ENCODE data around the gene MATCAP1. TPM values are rescaled to one million over a fixed set of nuclear protein-coding genes. Genes with fewer than 3 reads are reported as not detected.
A peak's percentile ranks its signal among the peaks of the same experiment; 100 is the strongest.

The MATCAP1 gene
- total and polyA plus RNA-seq, 2 of the 13 experiments (the other 11 are each of a cell fraction or from before 2014, with no cell fraction given): 11.2 to 24.5 TPM

GRCh38 chr16:67177743-67178699, 5.7 kb downstream of the MATCAP1 start (continued):
- TF ChIP-seq HDAC1 (CRISPR knock-in tag; IDR thresholded peaks at IDR 0.05) (peak; percentile 59; the same call in 1 of the 2 replicates), ZBTB42 (CRISPR knock-in tag; IDR thresholded peaks at IDR 0.05) (no peak), ZNF282 (IDR thresholded peaks at IDR 0.05; ENCODE audit: partially characterized antibody) (no peak), KLF12 (CRISPR knock-in tag; IDR thresholded peaks at IDR 0.05; ENCODE audit: borderline replicate concordance) (no peak), ZZZ3 (CRISPR knock-in tag; IDR thresholded peaks at IDR 0.05; ENCODE audit: borderline replicate concordance) (peak; percentile 65; the same call in 1 of the 2 replicates), TAF1 (CRISPR knock-in tag; IDR thresholded peaks at IDR 0.05) (peak; percentile 44; the same call in 1 of the 2 replicates), REPIN1 (CRISPR knock-in tag; IDR thresholded peaks at IDR 0.05; ENCODE audit: borderline replicate concordance, low read depth) (peak; percentile 46; the same call in 1 of the 2 replicates), SNRNP70 (IDR thresholded peaks at IDR 0.05; ENCODE audit: low read depth, low read length) (no peak), GPN1 (CRISPR knock-in tag; IDR thresholded peaks at IDR 0.05; ENCODE audit: borderline replicate concordance) (no peak; the same call in 1 of the 2 replicates), ZNF101 (CRISPR knock-in tag; IDR thresholded peaks at IDR 0.05; ENCODE audit: borderline replicate concordance, low read depth) (no peak; the same call in 1 of the 2 replicates), CERS6 (CRISPR knock-in tag; IDR thresholded peaks at IDR 0.05) (no peak), ZBTB38 (CRISPR knock-in tag; IDR thresholded peaks at IDR 0.05) (peak; percentile 77), SAP130 (CRISPR knock-in tag; IDR thresholded peaks at IDR 0.05; ENCODE audit: low read depth) (peak; percentile 80), EZH2 (conservative IDR thresholded peaks at IDR 0.05; ENCODE audit: low read depth, low read length) (no peak), CHD4 (IDR thresholded peaks at IDR 0.05; ENCODE audit: borderline replicate concordance, low read length) (no peak)
- TF ChIP-seq, protein P1, sequence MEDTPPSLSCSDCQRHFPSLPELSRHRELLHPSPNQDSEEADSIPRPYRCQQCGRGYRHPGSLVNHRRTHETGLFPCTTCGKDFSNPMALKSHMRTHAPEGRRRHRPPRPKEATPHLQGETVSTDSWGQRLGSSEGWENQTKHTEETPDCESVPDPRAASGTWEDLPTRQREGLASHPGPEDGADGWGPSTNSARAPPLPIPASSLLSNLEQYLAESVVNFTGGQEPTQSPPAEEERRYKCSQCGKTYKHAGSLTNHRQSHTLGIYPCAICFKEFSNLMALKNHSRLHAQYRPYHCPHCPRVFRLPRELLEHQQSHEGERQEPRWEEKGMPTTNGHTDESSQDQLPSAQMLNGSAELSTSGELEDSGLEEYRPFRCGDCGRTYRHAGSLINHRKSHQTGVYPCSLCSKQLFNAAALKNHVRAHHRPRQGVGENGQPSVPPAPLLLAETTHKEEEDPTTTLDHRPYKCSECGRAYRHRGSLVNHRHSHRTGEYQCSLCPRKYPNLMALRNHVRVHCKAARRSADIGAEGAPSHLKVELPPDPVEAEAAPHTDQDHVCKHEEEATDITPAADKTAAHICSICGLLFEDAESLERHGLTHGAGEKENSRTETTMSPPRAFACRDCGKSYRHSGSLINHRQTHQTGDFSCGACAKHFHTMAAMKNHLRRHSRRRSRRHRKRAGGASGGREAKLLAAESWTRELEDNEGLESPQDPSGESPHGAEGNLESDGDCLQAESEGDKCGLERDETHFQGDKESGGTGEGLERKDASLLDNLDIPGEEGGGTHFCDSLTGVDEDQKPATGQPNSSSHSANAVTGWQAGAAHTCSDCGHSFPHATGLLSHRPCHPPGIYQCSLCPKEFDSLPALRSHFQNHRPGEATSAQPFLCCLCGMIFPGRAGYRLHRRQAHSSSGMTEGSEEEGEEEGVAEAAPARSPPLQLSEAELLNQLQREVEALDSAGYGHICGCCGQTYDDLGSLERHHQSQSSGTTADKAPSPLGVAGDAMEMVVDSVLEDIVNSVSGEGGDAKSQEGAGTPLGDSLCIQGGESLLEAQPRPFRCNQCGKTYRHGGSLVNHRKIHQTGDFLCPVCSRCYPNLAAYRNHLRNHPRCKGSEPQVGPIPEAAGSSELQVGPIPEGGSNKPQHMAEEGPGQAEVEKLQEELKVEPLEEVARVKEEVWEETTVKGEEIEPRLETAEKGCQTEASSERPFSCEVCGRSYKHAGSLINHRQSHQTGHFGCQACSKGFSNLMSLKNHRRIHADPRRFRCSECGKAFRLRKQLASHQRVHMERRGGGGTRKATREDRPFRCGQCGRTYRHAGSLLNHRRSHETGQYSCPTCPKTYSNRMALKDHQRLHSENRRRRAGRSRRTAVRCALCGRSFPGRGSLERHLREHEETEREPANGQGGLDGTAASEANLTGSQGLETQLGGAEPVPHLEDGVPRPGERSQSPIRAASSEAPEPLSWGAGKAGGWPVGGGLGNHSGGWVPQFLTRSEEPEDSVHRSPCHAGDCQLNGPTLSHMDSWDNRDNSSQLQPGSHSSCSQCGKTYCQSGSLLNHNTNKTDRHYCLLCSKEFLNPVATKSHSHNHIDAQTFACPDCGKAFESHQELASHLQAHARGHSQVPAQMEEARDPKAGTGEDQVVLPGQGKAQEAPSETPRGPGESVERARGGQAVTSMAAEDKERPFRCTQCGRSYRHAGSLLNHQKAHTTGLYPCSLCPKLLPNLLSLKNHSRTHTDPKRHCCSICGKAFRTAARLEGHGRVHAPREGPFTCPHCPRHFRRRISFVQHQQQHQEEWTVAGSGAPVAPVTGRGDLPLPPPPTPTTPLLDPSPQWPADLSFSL (CRISPR knock-in tag; IDR thresholded peaks at IDR 0.05): no peak
- TF ChIP-seq, protein P2, sequence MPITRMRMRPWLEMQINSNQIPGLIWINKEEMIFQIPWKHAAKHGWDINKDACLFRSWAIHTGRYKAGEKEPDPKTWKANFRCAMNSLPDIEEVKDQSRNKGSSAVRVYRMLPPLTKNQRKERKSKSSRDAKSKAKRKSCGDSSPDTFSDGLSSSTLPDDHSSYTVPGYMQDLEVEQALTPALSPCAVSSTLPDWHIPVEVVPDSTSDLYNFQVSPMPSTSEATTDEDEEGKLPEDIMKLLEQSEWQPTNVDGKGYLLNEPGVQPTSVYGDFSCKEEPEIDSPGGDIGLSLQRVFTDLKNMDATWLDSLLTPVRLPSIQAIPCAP (CRISPR knock-in tag; IDR thresholded peaks at IDR 0.05; ENCODE audit: low read depth): no peak
- TF ChIP-seq, protein P3, sequence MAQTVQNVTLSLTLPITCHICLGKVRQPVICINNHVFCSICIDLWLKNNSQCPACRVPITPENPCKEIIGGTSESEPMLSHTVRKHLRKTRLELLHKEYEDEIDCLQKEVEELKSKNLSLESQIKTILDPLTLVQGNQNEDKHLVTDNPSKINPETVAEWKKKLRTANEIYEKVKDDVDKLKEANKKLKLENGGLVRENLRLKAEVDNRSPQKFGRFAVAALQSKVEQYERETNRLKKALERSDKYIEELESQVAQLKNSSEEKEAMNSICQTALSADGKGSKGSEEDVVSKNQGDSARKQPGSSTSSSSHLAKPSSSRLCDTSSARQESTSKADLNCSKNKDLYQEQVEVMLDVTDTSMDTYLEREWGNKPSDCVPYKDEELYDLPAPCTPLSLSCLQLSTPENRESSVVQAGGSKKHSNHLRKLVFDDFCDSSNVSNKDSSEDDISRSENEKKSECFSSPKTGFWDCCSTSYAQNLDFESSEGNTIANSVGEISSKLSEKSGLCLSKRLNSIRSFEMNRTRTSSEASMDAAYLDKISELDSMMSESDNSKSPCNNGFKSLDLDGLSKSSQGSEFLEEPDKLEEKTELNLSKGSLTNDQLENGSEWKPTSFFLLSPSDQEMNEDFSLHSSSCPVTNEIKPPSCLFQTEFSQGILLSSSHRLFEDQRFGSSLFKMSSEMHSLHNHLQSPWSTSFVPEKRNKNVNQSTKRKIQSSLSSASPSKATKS (CRISPR knock-in tag; IDR thresholded peaks at IDR 0.05): no peak

All from HepG2 (cell line).